GM23338 (cell line): ENCODE measurements around the gene SCN4A. TPM values are rescaled to one million over a fixed set of nuclear protein-coding genes. Genes with fewer than 3 reads are reported as not detected.

Source experiments
- ATAC-seq: fragments of 200-7000 bp; cut with Tn5 transposase; 3 replicates; pipeline ENCODE4 v1.9.1; 2020
- DNase-seq: peaks from one replicate; pipeline ENCODE4 v3.0.0-alpha.2; 2015; ENCODE audit warnings: low spot score
- H2AFZ ChIP-seq: fragments of 200-600 bp; sonication (generic); 2 replicates; pipeline ENCODE4 v1.8.0; 2016; ENCODE audit warnings: antibody characterized with exemption, mild to moderate bottlenecking, moderate library complexity
- H3F3A ChIP-seq: fragments of 200-600 bp; sonication (generic); replicated peaks from 2 replicates; pipeline ENCODE4 v1.8.0; 2017; ENCODE audit warnings: antibody characterized with exemption, mixed run types, low read depth
- H3K27ac ChIP-seq: fragments of 200-600 bp; sonication (generic); 2 replicates; pipeline ENCODE4 v1.6.1; 2016; ENCODE audit warnings: low read depth
- H3K27me3 ChIP-seq: fragments of 200-600 bp; sonication (generic); 2 replicates; pipeline ENCODE4 v1.8.0; 2016; ENCODE audit warnings: mild to moderate bottlenecking, mixed run types, moderate library complexity; ENCODE audit not compliant: insufficient read depth
- H3K36me3 ChIP-seq: fragments of 200-600 bp; sonication (generic); 2 replicates; pipeline ENCODE4 v1.8.0; 2016; ENCODE audit warnings: mild to moderate bottlenecking; ENCODE audit not compliant: insufficient read depth
- H3K4me1 ChIP-seq: fragments of 200-600 bp; sonication (generic); 2 replicates; pipeline ENCODE4 v1.8.0; 2016; ENCODE audit warnings: mild to moderate bottlenecking, moderate library complexity; ENCODE audit not compliant: insufficient read depth
- H3K4me2 ChIP-seq: fragments of 200-600 bp; sonication (generic); 2 replicates; pipeline ENCODE4 v1.7.1; 2017; ENCODE audit warnings: mixed run types
- H3K4me3 ChIP-seq: fragments of 200-600 bp; sonication (generic); 2 replicates; pipeline ENCODE4 v1.6.1; 2016; ENCODE audit warnings: mixed run types
- H3K79me2 ChIP-seq: fragments of 200-600 bp; sonication (generic); replicated peaks from 2 replicates; pipeline ENCODE4 v1.8.0; 2017; ENCODE audit warnings: mild to moderate bottlenecking; ENCODE audit not compliant: insufficient read depth
- H3K9me2 ChIP-seq: fragments of 200-600 bp; sonication (generic); 2 replicates; pipeline ENCODE4 v1.8.0; 2017; ENCODE audit not compliant: insufficient read depth
- H4K20me1 ChIP-seq: fragments of 200-600 bp; sonication (generic); replicated peaks from 2 replicates; pipeline ENCODE4 v1.8.0; 2017; ENCODE audit warnings: mild to moderate bottlenecking; ENCODE audit not compliant: insufficient read depth
- H3K27ac Mint-ChIP-seq: 2 replicates; pipeline ENCODE4 v1.8.0; 2020; ENCODE audit warnings: inconsistent platforms, mild to moderate bottlenecking, moderate library complexity, mixed read lengths
- H3K27me3 Mint-ChIP-seq: 3 replicates; pipeline ENCODE4 v1.8.0; 2022; ENCODE audit warnings: low read depth, mild to moderate bottlenecking, moderate library complexity, mixed read lengths, inconsistent platforms; ENCODE audit not compliant: insufficient read depth, poor library complexity
- H3K36me3 Mint-ChIP-seq: 3 replicates; pipeline ENCODE4 v1.8.0; 2021; ENCODE audit warnings: low read depth, mild to moderate bottlenecking, inconsistent platforms, moderate library complexity, mixed read lengths
- H3K4me1 Mint-ChIP-seq: 3 replicates; pipeline ENCODE4 v1.8.0; 2020; ENCODE audit warnings: mild to moderate bottlenecking, inconsistent platforms, mixed read lengths
- H3K4me3 Mint-ChIP-seq: 3 replicates; pipeline ENCODE4 v1.8.0; 2021; ENCODE audit warnings: moderate library complexity, mild to moderate bottlenecking, inconsistent platforms, mixed read lengths
- H3K9me3 Mint-ChIP-seq: 3 replicates; pipeline ENCODE4 v1.8.0; 2020; ENCODE audit warnings: moderate library complexity, mild to moderate bottlenecking, inconsistent platforms, mixed read lengths
- CREB1 ChIP-seq: fragments of 250-450 bp; sonication (Bioruptor Pico); IDR thresholded peaks from 2 replicates; pipeline ENCODE4 v1.5.0; 2020; ENCODE audit warnings: low read depth, mild to moderate bottlenecking, moderate library complexity
- ETS1 ChIP-seq: IDR thresholded peaks from 2 replicates; pipeline ENCODE4 v1.6.1; 2016; ENCODE audit warnings: antibody characterized with exemption
- EZH2phosphoT487 ChIP-seq: fragments of 200-600 bp; sonication (generic); IDR thresholded peaks from one replicate; pipeline ENCODE4 v1.8.1; 2018; ENCODE audit warnings: antibody characterized with exemption; ENCODE audit not compliant: unreplicated experiment
- JUNB ChIP-seq: IDR thresholded peaks from one replicate; pipeline ENCODE4 v1.6.1; 2016; ENCODE audit warnings: antibody characterized with exemption; ENCODE audit not compliant: unreplicated experiment
- NANOG ChIP-seq: IDR thresholded peaks from 2 replicates; pipeline ENCODE4 v1.6.1; 2016; ENCODE audit warnings: antibody characterized with exemption, borderline replicate concordance
- POLR2AphosphoS5 ChIP-seq: IDR thresholded peaks from 2 replicates; pipeline ENCODE4 v1.6.1; 2016; ENCODE audit warnings: antibody characterized with exemption, low read depth
- REST ChIP-seq: IDR thresholded peaks from one replicate; pipeline ENCODE4 v1.6.1; 2018; ENCODE audit warnings: antibody characterized with exemption; ENCODE audit not compliant: unreplicated experiment
- STAT1 ChIP-seq: IDR thresholded peaks from one replicate; pipeline ENCODE4 v1.6.1; 2016; ENCODE audit warnings: antibody characterized with exemption; ENCODE audit not compliant: unreplicated experiment
- ZNF331 ChIP-seq: fragments of 250-450 bp; sonication (Bioruptor Pico); IDR thresholded peaks from 2 replicates; pipeline ENCODE4 v1.5.0; 2020; ENCODE audit warnings: low read depth, mild to moderate bottlenecking, moderate library complexity
- polyA plus RNA-seq: library from polyadenylated mRNA; unstranded; fragments of >200 nt; fragmentation: Nextera tagmentation; extraction: Ambion mirVana; gene quantifications from 2 replicates; pipeline ENCODE4 v1.2.1, GENCODE V29; 2016
- total RNA-seq: library from RNA; depleted of rRNA; stranded (reverse); fragments of >200 nt; shearing (Covaris generic); gene quantifications from 2 replicates; pipeline ENCODE4 v1.2.3, GENCODE V29; 2014
- TF ChIP-seq, protein P1 (sequence below): fragments of 250-450 bp; sonication (Bioruptor Pico); IDR thresholded peaks from 2 replicates; pipeline ENCODE4 v1.5.0; 2020; ENCODE audit warnings: mild to moderate bottlenecking, moderate library complexity

SCN4A gene
- total and polyA plus RNA-seq, 2 experiments from 2014 or later: 2.3 to 7.9 TPM

DNA sequence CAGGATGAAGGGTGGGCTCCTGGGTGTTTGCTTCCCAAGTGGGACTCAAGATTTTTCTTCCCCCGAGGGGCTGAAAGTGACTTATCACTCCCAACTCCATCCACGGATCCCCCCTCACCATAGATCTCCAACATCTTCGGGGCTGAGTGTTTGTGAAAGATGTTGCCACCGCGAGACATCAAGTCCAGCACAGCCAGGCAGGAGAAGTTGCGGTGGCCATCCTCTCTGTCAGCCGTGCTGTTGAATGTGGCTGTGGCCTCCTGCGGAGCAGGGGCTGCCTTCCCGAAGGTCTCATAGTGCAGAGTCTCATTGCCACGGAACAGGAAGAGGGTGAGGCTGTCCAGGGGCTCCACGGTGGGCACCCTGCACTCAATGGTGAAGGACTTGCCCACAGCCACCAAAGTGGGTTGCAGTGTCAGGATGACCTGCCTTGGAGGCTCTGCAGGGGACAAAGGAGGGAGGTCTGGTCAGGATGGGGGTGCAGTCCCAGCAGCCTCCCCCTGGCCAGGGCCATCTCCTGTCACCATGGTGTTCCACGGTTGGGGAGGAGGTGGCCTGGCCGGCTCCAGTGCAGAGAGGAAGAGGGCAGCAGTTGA lies 30.9 kb upstream of the SCN4A start (continued):
- TF ChIP-seq, protein P1, sequence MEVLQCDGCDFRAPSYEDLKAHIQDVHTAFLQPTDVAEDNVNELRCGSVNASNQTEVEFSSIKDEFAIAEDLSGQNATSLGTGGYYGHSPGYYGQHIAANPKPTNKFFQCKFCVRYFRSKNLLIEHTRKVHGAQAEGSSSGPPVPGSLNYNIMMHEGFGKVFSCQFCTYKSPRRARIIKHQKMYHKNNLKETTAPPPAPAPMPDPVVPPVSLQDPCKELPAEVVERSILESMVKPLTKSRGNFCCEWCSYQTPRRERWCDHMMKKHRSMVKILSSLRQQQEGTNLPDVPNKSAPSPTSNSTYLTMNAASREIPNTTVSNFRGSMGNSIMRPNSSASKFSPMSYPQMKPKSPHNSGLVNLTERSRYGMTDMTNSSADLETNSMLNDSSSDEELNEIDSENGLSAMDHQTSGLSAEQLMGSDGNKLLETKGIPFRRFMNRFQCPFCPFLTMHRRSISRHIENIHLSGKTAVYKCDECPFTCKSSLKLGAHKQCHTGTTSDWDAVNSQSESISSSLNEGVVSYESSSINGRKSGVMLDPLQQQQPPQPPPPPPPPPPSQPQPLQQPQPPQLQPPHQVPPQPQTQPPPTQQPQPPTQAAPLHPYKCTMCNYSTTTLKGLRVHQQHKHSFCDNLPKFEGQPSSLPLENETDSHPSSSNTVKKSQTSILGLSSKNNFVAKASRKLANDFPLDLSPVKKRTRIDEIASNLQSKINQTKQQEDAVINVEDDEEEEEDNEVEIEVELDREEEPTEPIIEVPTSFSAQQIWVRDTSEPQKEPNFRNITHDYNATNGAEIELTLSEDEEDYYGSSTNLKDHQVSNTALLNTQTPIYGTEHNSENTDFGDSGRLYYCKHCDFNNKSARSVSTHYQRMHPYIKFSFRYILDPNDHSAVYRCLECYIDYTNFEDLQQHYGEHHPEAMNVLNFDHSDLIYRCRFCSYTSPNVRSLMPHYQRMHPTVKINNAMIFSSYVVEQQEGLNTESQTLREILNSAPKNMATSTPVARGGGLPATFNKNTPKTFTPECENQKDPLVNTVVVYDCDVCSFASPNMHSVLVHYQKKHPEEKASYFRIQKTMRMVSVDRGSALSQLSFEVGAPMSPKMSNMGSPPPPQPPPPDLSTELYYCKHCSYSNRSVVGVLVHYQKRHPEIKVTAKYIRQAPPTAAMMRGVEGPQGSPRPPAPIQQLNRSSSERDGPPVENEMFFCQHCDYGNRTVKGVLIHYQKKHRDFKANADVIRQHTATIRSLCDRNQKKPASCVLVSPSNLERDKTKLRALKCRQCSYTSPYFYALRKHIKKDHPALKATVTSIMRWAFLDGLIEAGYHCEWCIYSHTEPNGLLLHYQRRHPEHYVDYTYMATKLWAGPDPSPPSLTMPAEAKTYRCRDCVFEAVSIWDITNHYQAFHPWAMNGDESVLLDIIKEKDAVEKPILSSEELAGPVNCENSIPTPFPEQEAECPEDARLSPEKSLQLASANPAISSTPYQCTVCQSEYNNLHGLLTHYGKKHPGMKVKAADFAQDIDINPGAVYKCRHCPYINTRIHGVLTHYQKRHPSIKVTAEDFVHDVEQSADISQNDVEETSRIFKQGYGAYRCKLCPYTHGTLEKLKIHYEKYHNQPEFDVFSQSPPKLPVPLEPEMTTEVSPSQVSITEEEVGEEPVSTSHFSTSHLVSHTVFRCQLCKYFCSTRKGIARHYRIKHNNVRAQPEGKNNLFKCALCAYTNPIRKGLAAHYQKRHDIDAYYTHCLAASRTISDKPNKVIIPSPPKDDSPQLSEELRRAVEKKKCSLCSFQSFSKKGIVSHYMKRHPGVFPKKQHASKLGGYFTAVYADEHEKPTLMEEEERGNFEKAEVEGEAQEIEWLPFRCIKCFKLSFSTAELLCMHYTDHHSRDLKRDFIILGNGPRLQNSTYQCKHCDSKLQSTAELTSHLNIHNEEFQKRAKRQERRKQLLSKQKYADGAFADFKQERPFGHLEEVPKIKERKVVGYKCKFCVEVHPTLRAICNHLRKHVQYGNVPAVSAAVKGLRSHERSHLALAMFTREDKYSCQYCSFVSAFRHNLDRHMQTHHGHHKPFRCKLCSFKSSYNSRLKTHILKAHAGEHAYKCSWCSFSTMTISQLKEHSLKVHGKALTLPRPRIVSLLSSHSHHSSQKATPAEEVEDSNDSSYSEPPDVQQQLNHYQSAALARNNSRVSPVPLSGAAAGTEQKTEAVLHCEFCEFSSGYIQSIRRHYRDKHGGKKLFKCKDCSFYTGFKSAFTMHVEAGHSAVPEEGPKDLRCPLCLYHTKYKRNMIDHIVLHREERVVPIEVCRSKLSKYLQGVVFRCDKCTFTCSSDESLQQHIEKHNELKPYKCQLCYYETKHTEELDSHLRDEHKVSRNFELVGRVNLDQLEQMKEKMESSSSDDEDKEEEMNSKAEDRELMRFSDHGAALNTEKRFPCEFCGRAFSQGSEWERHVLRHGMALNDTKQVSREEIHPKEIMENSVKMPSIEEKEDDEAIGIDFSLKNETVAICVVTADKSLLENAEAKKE (CRISPR knock-in tag): no peak
- TF ChIP-seq JUNB (no peak), CREB1 (no peak), POLR2AphosphoS5 (no peak), ETS1 (no peak)

GRCh38 chr17:64002658-64003525 lies 30.2 kb upstream of the SCN4A start:
- H3K27me3 ChIP-seq: peaks cover 11% of the 10 kb centered on the region; the same call in 1 of the 2 replicates
- H2AFZ ChIP-seq: no peak overlapping the region
- Mint-ChIP-seq H3K4me1 (peaks cover 18% of the 10 kb centered on the region), H3K27me3 (peaks cover 23% of the 10 kb centered on the region), H3K9me3 (no peaks in the 10 kb centered on the region; the same call in 2 of the 3 replicates), H3K36me3 (no peaks in the 10 kb centered on the region), H3K4me3 (no peak overlapping the region), H3K27ac (no peak overlapping the region)
- H3K4me1 ChIP-seq: 0 out of 2 replicates have a peak, but pooled peaks cover 4% of the 10 kb centered on the region
- no peaks in the 10 kb centered on the region for H4K20me1 ChIP-seq
- H3K36me3 ChIP-seq: no peaks in the 10 kb centered on the region
- H3K79me2 ChIP-seq: no peaks in the 10 kb centered on the region
- H3K9me2 ChIP-seq: no peaks in the 10 kb centered on the region
- ATAC-seq: no peak
- DNase-seq: no peak
- no peak overlapping the region for H3K4me2 ChIP-seq
- no peak overlapping the region for H3K4me3 ChIP-seq
- no peak overlapping the region for H3K27ac ChIP-seq
- no peaks in the 10 kb centered on the region for H3F3A ChIP-seq
- TF ChIP-seq POLR2AphosphoS5 (no peak), REST (no peak), EZH2phosphoT487 (no peak), ZNF331 (CRISPR knock-in tag) (no peak), JUNB (no peak), STAT1 (no peak), NANOG (no peak)
